Measurements from ENCODE around the gene HYAL1.
A peak's percentile ranks its signal among the peaks of the same experiment; 100 is the strongest.
"Not testable (repeated sequence)": the region's sequence is repeated elsewhere in the genome, so short reads cannot be mapped to it uniquely, and the experiment has no call there.

The HYAL1 gene

GRCh38 chr3:50293079-50293801, 10.1 kb downstream of the HYAL1 start:
- DNase-seq, result no peak

- peak; percentile 74 to 92 for DNase-seq
Observed at GRCh38 chr3:50292159-50293078, 11.0 kb downstream of the HYAL1 start, which contains the start of gene IFRD2. TSS of gene IFRD2 (minus strand) at chr3:50292429. CDS start at chr3:50292274, 155 bp downstream.

GRCh38 chr3:50290161-50290641, 13.2 kb downstream of the HYAL1 start:
- DNase-seq, result no peak

- no peak for DNase-seq
Observed at GRCh38 chr3:50289130-50289529, 14.2 kb downstream of the HYAL1 start.

GRCh38 chr3:50288387-50289007, 14.9 kb downstream of the HYAL1 start:
- DNase-seq, result no peak

- DNase-seq, result no peak
Observed at GRCh38 chr3:50287262-50287661, 16.1 kb downstream of the HYAL1 start.

GRCh38 chr3:50286322-50287227, 16.8 kb downstream of the HYAL1 start:
- no peak for DNase-seq

GRCh38 chr3:50284121-50284520, 19.3 kb downstream of the HYAL1 start:
- not testable (repeated sequence) for DNase-seq

GRCh38 chr3:50279255-50280016, 23.9 kb downstream of the HYAL1 start:
- DNase-seq, result no peak

GRCh38 chr3:50278880-50279224, 24.5 kb downstream of the HYAL1 start, which contains the start of gene LSMEM2:
TSS of gene LSMEM2 (plus strand) at chr3:50279087. CDS start at chr3:50279114, 27 bp downstream.
- no peak for DNase-seq

GRCh38 chr3:50278123-50278879, 25.1 kb downstream of the HYAL1 start:
- no peak for DNase-seq

- no peak for DNase-seq
Observed at GRCh38 chr3:50276762-50277101, 26.6 kb downstream of the HYAL1 start.

- no peak for DNase-seq
Observed at GRCh38 chr3:50275996-50276761, 27.2 kb downstream of the HYAL1 start.

- DNase-seq, result no peak
Observed at GRCh38 chr3:50275141-50275995, 28.0 kb downstream of the HYAL1 start.

- peak; percentile 27 to 56 for DNase-seq
Observed at GRCh38 chr3:50274371-50275104, 28.8 kb downstream of the HYAL1 start.

- no peak for DNase-seq
Observed at GRCh38 chr3:50273689-50274065, 29.7 kb downstream of the HYAL1 start.

GRCh38 chr3:50272911-50273688, 30.3 kb downstream of the HYAL1 start:
- DNase-seq, result peak in 1 of 2 experiments; percentile 43

All from SW 1271 (cell line).